ENCODE results near the gene USP25. TPM values are rescaled to one million over a fixed set of nuclear protein-coding genes. Genes with fewer than 3 reads are reported as not detected.

USP25 gene
- total RNA-seq, 1 donor from 2014 or later: 53.2 TPM

DNA sequence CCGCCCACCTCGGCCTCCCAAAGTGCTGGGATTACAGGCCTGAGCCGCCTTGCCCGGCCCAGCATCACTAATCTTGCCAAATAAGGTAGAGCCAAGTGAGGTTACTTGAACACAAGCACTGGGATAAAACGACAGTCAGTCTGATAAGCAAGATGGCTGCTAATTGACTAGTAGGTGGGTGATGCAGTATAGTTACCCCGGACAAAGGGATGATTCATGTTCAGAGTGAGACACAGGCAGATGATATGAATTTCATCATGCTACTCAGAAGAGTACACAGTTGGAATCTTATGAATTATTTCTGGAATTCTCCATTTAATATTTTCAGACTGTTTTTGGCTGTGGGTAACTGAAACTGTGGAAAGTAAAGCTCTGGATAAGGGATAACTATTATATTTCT, 178.4 kb downstream of the USP25 start:
- Histone ChIP-seq H3K9me3 (replicated peaks) (peaks cover 40% of the 10 kb centered on the region), H3K4me1 (no peaks in the 10 kb centered on the region), H3K27ac (replicated peaks) (no peak overlapping the region), H3K36me3 (no peaks in the 10 kb centered on the region), H3K4me3 (no peak overlapping the region), H3K27me3 (ENCODE audit: low read depth) (no peaks in the 10 kb centered on the region)
- no peak for DNase-seq
- TF ChIP-seq, protein P1, sequence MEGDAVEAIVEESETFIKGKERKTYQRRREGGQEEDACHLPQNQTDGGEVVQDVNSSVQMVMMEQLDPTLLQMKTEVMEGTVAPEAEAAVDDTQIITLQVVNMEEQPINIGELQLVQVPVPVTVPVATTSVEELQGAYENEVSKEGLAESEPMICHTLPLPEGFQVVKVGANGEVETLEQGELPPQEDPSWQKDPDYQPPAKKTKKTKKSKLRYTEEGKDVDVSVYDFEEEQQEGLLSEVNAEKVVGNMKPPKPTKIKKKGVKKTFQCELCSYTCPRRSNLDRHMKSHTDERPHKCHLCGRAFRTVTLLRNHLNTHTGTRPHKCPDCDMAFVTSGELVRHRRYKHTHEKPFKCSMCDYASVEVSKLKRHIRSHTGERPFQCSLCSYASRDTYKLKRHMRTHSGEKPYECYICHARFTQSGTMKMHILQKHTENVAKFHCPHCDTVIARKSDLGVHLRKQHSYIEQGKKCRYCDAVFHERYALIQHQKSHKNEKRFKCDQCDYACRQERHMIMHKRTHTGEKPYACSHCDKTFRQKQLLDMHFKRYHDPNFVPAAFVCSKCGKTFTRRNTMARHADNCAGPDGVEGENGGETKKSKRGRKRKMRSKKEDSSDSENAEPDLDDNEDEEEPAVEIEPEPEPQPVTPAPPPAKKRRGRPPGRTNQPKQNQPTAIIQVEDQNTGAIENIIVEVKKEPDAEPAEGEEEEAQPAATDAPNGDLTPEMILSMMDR (IDR thresholded peaks at IDR 0.05; ENCODE audit: borderline replicate concordance): no peak
- intact Hi-C loops (cut with micrococcal nuclease): no loop called here

DNA sequence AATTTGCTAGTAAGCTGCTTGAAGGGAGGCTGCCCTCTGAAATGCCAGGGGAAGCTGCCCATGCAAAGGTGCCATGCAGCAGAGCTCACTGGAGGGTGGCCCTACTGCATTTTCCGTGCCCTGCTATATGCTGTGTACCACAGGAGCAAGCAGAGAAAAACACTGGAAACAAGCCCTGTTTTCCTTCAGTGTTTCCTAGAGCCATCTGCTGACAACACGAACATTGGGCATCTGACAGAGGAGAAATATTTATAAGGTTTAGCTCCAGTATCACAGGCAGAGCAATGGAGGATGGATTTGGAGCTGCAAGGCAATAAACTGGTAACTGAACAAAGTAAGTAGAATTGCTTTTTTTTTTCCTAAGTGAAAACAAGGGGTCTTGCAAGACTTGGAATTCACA, 198.4 kb downstream of the USP25 start:
- H3K36me3 ChIP-seq: no peaks in the 10 kb centered on the region
- no peaks in the 10 kb centered on the region for H3K27me3 ChIP-seq (ENCODE audit: low read depth)
- no peak overlapping the region for H3K4me3 ChIP-seq
- DNase-seq: no peak
- H3K27ac ChIP-seq (replicated peaks): no peak overlapping the region
- no peaks in the 10 kb centered on the region for H3K9me3 ChIP-seq (replicated peaks)
- TF ChIP-seq, protein P1 (IDR thresholded peaks at IDR 0.05; ENCODE audit: borderline replicate concordance): no peak
- intact Hi-C loops (cut with micrococcal nuclease): no loop called here
- H3K4me1 ChIP-seq: no peaks in the 10 kb centered on the region

DNA sequence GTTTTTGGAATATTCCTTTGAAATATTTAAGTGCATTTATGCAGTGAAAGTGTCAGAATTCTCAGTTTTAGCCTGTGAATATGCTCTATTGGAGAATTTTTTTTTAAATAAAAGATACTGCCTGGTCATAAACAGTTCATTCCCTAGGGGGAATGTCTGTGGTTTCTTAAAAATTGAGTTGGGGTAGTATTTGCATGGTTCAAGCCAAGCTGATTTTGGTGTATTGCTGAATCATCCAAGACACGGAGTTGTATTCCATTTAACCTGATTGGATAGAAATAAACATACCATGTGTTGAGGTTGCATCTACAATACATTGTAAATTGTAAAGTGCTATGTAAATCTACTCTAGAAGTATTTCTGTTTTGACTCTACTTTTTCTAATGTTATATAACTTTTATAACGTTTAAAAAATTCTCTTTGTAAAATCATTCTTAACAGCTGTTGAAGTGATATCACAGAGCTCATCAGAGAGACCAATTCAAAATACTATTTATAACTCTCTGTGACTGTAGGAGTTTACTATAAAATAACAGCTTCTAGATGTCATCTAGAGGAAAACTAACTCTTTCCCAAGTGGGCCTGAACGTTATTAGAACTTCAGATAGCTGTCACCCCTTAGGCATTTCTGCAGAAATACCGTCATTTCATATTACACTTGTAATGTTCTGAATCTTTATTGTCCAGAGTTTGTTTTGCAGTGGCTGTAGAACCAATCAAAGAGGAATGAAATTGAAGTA, 199.1 kb downstream of the USP25 start:
- DNase-seq: no peak
- Histone ChIP-seq H3K36me3 (no peaks in the 10 kb centered on the region), H3K4me3 (no peak overlapping the region), H3K27ac (replicated peaks) (no peak overlapping the region), H3K4me1 (no peaks in the 10 kb centered on the region), H3K27me3 (ENCODE audit: low read depth) (no peaks in the 10 kb centered on the region), H3K9me3 (replicated peaks) (no peaks in the 10 kb centered on the region)
- TF ChIP-seq, protein P1 (IDR thresholded peaks at IDR 0.05; ENCODE audit: borderline replicate concordance): no peak
- intact Hi-C loops (cut with micrococcal nuclease): no loop called here

DNA sequence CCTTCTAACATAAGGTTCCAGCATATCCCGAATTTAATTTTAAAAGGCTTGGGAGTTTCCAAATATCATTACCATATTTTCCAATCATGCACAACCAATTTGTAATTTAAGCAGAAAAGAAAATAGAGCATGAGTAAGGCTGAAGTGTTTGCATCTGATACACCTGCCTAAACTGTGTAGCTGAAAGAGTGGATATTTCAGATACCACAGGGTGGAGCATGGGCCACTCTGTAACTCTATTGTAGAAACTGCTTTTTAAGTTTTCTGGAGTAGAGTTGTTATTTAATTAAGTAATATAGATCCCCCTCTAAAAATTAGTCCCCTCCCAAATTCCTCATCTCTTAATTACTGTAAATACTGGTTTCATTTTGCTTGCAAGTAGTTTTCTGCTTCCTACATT, 199.8 kb downstream of the USP25 start:
- intact Hi-C loops (cut with micrococcal nuclease): no loop called here

More for the DNA sequence above, 199.8 kb downstream of the USP25 start:
- TF ChIP-seq, protein P1 (IDR thresholded peaks at IDR 0.05; ENCODE audit: borderline replicate concordance): no peak
- DNase-seq: no peak
- Histone ChIP-seq H3K36me3 (no peaks in the 10 kb centered on the region), H3K4me1 (no peaks in the 10 kb centered on the region), H3K27me3 (ENCODE audit: low read depth) (no peaks in the 10 kb centered on the region), H3K9me3 (replicated peaks) (no peaks in the 10 kb centered on the region), H3K27ac (replicated peaks) (no peak overlapping the region), H3K4me3 (no peak overlapping the region)

Measured in left ventricle myocardium inferior (tissue), 1 donor.